OCI-M2 (cell line): Measurements from ENCODE around the gene TMEM213.

Experiments
- DNase-seq: peaks from one replicate; lab custom pipeline; 2025; ENCODE audit not compliant: unreplicated experiment; lab: John Stamatoyannopoulos, UW

TMEM213 gene, protein sequence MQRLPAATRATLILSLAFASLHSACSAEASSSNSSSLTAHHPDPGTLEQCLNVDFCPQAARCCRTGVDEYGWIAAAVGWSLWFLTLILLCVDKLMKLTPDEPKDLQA

GRCh38 chr7:138797715-138798320, at the start of gene TMEM213, which contains the start of gene ATP6V0A4:
Gene TMEM213 (plus strand): TSS chr7:138797994. CDS start chr7:138798105, 111 bp downstream.
Gene ATP6V0A4 (minus strand): TSS chr7:138798196. CDS start chr7:138771247, 26,949 bp downstream.
- DNase-seq, result no peak

DNA sequence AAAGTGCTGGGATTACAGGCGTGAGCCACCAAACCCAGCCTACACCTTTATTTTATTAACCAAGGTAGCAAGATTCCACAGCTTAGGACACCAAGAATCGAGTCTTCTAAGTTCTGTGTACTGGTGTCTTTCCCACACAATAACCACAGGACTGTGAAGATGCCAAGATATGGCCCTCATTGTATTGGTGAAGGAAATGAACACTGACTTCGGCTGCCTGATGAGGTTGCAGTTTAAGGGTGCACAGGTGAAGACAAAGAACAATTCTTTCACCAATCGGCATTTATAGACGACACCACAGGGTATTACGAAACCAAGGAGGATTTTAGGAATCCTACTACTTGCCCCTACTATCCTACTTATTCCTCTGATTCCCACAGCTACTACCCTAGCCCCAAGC, 49.1 kb upstream of the TMEM213 start:
- DNase-seq, result no peak

DNA sequence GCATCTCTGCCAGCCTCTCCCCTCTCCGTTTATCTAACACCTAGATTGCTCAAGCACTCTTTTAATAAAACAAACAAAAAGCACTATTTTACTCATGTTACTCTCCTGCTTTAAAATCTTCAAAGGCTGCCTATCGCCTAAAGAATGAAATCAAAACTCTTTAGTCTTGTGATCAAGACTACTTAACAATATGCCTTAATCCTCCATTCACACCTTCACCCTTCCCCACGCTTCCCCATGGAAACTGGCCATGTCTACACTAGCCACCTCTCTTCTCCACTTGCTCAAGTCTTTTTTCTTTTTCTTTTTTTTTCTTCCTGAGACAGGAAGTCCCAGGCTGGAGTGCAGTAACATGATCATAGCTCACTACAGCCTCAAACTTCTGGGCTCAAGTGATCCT, 47.8 kb upstream of the TMEM213 start:
- DNase-seq, result no peak

- DNase-seq, result no peak
Observed at GRCh38 chr7:138750473-138750872, 47.3 kb upstream of the TMEM213 start.

GRCh38 chr7:138750901-138751464, 46.8 kb upstream of the TMEM213 start:
- peak; percentile 26 for DNase-seq

DNA sequence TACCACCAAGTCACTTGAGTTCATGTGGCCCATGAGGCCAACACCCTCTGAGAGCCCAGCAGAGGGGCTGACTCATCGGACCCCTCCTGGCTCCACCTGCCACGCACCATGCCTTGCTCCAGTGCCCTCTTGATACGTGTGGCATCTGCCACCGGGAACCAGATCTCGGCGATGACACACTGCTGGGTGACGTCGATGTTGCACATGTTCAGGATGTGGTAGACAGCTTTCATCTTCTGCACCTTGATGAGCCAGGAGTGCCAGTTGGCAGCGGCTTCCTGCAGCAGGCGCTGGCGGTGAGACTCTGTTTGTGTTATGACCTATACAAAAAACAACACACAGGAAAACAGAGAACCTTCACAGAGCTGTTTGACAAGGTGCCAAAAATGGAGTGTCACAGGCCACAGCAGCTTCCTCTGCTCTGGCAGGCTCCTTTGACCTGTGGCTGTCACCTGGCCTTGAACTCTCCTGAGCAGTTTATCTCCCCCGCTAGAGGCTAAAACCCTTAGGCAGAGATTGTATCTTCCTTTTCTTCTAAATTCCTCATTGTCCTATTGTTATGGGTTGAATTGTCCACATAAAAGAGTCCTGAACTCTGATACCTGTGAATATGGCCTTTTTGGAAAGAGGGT, 45.2 kb upstream of the TMEM213 start:
- DNase-seq, result no peak

- no peak for DNase-seq
Observed at GRCh38 chr7:138753150-138753518, 44.7 kb upstream of the TMEM213 start.

DNA sequence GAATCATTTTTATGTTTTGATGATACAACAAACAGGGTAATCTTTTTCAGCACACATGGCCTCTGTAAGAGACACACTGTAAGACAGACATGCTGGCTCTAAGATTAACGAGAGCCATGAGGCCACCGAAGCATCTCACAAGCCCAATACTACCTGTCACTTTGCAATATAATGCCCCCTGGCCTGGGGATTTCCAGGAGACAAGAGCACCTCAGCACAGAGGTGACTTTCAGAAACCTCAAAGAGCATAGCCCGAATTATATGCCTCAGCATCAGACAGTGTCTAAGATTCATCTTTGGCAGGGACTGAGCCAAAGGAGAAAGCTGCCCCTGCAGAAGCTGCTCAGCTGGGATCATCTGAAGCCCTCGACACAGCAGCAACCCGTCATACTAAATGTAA, 44.2 kb upstream of the TMEM213 start:
- no peak for DNase-seq

GRCh38 chr7:138755331-138755747, 42.5 kb upstream of the TMEM213 start:
- DNase-seq, result no peak

DNA sequence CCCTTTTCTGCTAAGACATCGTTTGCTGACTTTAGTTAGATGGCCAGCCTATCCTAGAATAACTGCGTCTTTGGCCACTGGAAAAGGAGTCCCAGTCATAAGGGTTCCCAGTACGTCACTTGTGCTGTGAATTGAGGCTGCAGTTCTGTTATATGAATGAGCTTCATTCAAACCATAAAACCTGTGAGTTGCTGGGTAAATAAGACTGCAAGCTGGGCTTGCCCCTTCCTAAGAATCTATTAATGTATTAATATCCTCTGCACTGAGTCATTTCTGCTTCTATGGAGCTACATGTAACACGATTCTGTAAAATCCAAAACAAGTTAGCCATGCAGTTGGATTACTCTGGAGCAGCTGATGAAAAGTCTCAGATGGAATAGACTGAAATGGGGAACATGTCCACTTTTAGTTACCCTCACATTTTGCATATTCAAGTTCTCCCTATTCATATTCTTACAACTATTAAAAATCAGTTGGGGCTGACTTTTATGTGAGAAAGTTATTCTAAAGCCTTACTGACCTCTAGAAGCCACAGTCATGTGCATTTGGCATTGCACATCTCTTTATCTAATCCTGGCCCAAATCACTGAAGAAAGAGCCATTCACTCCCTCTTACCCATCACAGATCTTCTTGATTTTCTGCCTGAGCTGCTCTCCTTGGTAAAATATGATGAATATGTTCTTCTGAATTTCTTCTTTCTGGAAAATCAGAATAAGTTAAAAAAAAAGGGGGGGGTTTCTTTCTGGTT, 41.8 kb upstream of the TMEM213 start:
- DNase-seq, result no peak

DNA sequence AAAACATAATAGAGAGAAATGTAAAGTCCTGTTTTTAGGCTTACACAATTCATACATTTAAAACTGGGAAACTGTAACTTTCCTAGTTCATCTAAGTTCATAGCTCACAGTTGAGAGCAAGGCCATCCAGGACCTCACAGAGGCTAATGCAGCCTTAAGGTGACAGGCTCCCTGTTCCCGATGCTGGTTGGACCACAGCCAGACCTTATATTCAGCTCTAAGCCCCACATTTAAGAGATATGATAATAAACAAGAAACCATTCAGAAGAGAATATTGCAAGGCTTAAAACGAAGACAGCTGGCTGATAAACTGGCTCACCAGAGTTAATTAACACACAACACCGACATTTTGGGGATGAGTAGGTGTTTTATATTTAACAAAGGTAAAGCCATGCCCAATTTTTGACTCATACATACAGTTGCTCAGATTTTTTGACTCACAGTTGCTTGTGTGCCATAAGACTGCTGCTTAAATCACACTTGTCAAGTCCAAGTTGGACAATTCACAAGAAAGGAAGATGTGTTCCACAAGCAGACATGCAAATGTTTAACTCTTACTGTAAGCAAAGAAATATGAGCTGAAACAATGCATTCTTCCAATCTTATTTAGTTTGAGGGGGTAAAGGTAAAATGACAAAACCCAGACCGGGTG, 41.1 kb upstream of the TMEM213 start:
- no peak for DNase-seq

- no peak for DNase-seq
Observed at GRCh38 chr7:138768241-138768640, 29.6 kb upstream of the TMEM213 start.

DNA sequence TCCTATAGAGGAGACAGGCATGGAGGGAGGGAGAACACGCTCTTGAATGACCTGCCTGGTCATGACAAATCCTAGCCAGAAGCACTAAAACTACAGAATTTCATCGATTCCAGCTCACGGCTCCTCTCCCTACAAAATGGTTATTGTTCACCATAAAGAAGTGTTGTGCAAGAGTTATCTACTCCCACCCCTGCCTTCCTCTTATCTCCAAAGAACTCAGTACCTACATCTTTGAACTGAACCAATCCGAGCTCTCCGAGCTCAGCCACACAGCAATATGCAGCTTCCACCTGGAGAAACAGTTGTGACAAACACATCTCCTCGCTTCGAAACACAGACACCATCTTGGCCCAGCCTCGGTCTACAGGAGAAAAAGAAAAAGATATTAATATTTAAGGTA, 26.9 kb upstream of the TMEM213 start:
- DNase-seq, result no peak

DNA sequence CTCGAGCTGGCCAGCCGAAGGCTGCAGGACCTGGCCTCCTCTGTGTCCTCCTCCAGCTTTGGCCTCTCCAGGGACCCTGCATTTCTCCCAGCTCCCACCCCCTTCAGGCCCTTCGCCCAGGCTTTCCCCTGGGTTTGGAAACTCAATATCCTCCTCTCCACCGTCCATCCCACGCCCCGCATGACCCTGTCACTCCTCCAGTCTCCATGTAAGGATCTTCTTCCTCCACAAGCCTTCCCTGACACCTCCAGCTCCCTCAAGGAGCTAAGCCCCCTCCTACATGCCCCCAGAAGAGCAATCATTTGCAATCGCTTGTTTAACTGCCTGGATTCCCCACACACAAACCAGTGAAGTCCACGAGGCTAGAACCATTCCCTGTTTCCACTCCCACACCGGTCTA, 24.6 kb upstream of the TMEM213 start:
- no peak for DNase-seq

DNA sequence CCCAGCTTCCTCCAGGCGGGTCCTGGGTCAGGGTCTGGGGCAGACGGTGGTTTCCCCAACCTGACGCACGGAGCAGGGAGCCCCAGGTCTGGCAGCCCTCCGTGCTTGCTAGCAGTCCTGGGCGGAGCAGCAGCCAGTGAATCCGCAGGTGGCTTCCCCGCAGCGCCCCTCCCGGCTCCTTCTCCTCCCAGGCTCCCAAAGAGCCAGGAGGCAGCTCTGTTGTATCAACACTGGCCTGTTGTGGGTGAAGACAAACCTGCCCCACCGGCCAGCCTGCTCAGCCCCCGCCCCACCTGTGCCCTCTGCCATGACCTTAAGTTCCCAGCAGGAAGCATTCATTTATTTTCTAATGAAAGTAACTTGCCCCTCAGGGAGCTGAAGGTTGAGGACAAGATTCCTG, 24.0 kb upstream of the TMEM213 start:
- no peak for DNase-seq

DNA sequence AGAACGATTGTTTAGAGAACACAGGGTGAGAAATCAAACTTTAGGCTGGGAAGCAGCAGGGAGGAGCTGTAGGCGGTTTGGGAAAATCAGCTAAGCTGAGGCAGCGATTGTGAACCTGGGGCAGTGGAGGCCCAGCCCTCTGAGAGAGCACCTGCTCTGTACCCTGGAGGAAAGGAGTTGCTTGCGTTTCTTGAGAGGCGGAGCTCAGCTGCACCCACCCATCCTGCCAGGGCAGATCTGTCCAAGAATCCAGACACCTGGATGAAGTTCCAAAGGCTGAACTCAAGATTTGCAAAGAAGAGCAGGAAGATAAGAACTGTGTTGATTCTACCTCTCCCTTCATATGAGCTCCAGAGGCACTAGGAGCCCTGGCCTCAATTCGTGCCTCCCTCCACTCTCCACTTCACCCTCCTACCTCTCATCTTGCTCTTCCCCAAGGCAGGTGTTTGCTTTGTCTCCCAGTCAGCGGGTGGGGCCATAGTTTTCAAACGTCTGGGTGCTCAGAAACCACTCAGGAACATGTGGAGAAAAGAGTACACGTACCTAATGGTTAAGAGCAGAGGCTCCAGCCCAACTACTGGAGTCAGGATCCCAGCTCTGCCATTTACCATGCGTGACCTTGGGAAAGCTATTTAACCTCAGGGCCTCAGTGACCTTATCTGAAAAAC, 21.5 kb upstream of the TMEM213 start:
- no peak for DNase-seq

- no peak for DNase-seq
Observed at GRCh38 chr7:138781004-138781403, 16.8 kb upstream of the TMEM213 start.

- no peak for DNase-seq
Observed at GRCh38 chr7:138784692-138785091, 13.1 kb upstream of the TMEM213 start.

DNA sequence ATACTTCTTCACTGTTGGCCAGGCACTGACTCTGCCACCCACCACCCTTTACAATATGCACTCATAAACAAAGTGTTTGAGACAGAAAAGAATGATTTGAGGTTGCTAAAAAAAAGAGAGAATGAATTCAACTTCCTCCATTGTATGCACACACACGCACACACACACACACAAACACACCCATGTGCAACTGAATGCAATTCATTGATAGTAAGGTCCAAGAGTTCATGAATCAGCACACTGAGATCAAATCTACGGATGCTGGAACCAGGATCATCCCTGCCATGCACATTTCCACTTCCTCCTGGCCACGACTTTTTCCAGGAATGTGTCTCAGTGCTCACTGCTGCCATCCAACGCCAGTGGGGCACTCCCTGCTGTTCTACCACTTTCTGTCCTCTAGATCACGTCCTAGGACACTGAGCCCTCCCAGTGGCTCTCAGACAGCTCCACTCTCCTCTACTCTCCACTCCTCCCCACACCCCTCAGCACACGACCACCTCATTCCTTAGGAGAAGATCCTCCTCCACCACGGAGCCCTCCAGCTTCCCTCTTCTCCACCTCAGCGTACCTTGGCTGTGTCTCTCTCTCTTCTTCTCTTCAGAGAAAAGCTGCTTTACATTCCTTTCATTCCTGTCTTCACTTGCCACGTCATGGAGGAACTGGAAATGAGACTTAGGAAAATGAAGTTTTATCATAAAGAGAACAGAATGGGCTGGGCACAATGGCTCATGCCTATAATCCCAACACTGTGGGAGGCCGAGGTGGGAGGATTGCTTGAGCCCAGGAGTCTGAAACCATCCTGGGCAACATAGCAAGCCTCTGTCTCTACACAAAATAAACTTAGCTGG, 12.0 kb upstream of the TMEM213 start:
- no peak for DNase-seq
